Measurements from ENCODE around the gene PIK3R5.

GRCh38 chr17:8914554-8914953 is 51.0 kb downstream of the PIK3R5 start:
- TF ChIP-seq CTCF (IDR thresholded peaks at IDR 0.05) (no peak), POLR2A (IDR thresholded peaks at IDR 0.05) (no peak)
